GM12878 (cell line): ENCODE measurements around the gene UBR2.

ENCODE experiments used
- CBFB ChIP-seq: IDR thresholded peaks from 2 replicates; pipeline ENCODE4 v1.6.1; 2016; ENCODE audit warnings: antibody characterized with exemption, low read depth
- CHD2 ChIP-seq: IDR thresholded peaks from 2 replicates; pipeline ENCODE4 v1.6.1; 2011; ENCODE audit warnings: low read depth, low read length, improper control_type of control experiment, borderline replicate concordance
- CTCF ChIP-seq, 3 experiments: IDR thresholded peaks in 2 of 3; conservative IDR thresholded peaks in 1 of 3; 2 replicates each; pipeline ENCODE4 v1.5.1; 2011; ENCODE audit warnings: low read depth in 3 of 3, low read length in 3 of 3, mild to moderate bottlenecking in 3 of 3, control low read depth in 2 of 3, moderate library complexity in 2 of 3, inconsistent platforms in 1 of 3, mixed read lengths in 1 of 3; ENCODE audit not compliant: control insufficient read depth in 2 of 3, insufficient read depth in 1 of 3; ENCODE audit errors: extremely low read depth in 1 of 3
- EP300 ChIP-seq, 2 experiments: fragments of 150-350 bp in 1 of 2; IDR thresholded peaks; 2 replicates each; pipeline ENCODE4 v1.6.1; 2011 to 2012; ENCODE audit warnings: low read depth in 2 of 2, low read length in 2 of 2, borderline replicate concordance in 1 of 2, improper control_type of control experiment in 1 of 2, inconsistent platforms in 1 of 2; ENCODE audit not compliant: control insufficient read depth in 1 of 2
- FOS ChIP-seq: IDR thresholded peaks from 3 replicates; pipeline ENCODE4 v1.6.1; 2011; ENCODE audit warnings: borderline replicate concordance; ENCODE audit not compliant: insufficient read length; ENCODE audit errors: extremely low read depth
- MTA3 ChIP-seq: IDR thresholded peaks from 2 replicates; pipeline ENCODE4 v1.6.1; 2012; ENCODE audit warnings: low read length, inconsistent platforms, borderline replicate concordance
- POLR2A ChIP-seq: IDR thresholded peaks from 2 replicates; pipeline ENCODE4 v1.6.1; 2011; ENCODE audit warnings: low read depth, mild to moderate bottlenecking, low read length
- REST ChIP-seq: IDR thresholded peaks from 2 replicates; pipeline ENCODE4 v1.6.1; 2012; ENCODE audit warnings: mild to moderate bottlenecking, low read depth, low read length
- RUNX3 ChIP-seq: IDR thresholded peaks from 2 replicates; pipeline ENCODE4 v1.6.1; 2012; ENCODE audit warnings: low read length, inconsistent platforms
- TAF1 ChIP-seq: IDR thresholded peaks from 2 replicates; pipeline ENCODE4 v1.6.1; 2011; ENCODE audit warnings: mild to moderate bottlenecking, low read depth, low read length, borderline replicate concordance
- USF2 ChIP-seq: IDR thresholded peaks from 2 replicates; pipeline ENCODE4 v1.6.1; 2011; ENCODE audit warnings: low read depth, low read length, improper control_type of control experiment, borderline replicate concordance
- ZNF217 ChIP-seq: fragments of 450-650 bp; IDR thresholded peaks from 2 replicates; pipeline ENCODE4 v1.6.1; 2017; ENCODE audit warnings: antibody characterized with exemption, mild to moderate bottlenecking
- TF ChIP-seq, protein P1 (sequence below): fragments of 450-650 bp; formaldehyde crosslinking; IDR thresholded peaks from 2 replicates; pipeline ENCODE4 v1.4.0; 2020; ENCODE audit warnings: mild to moderate bottlenecking, moderate library complexity

GRCh38 chr6:42556462-42556861 lies 7.4 kb upstream of the UBR2 start:
- TF ChIP-seq RUNX3 (no peak), MTA3 (no peak), POLR2A (no peak), TAF1 (no peak), CTCF (IDR thresholded peaks at IDR 0.05 in 2 of 3, conservative IDR thresholded peaks at IDR 0.05 in 1 of 3; ENCODE audit: control insufficient read depth in 2 of 3, extremely low read depth in 1 of 3, insufficient read depth in 1 of 3, low read depth in 3 of 3, low read length in 3 of 3) (no peak), EP300 (IDR thresholded peaks at IDR 0.05; ENCODE audit: borderline replicate concordance in 1 of 2, control insufficient read depth in 1 of 2, low read depth in 2 of 2, low read length in 2 of 2) (no peak), CBFB (no peak), REST (no peak), USF2 (no peak), CHD2 (no peak), FOS (no peak), ZNF217 (no peak)
- TF ChIP-seq, protein P1, sequence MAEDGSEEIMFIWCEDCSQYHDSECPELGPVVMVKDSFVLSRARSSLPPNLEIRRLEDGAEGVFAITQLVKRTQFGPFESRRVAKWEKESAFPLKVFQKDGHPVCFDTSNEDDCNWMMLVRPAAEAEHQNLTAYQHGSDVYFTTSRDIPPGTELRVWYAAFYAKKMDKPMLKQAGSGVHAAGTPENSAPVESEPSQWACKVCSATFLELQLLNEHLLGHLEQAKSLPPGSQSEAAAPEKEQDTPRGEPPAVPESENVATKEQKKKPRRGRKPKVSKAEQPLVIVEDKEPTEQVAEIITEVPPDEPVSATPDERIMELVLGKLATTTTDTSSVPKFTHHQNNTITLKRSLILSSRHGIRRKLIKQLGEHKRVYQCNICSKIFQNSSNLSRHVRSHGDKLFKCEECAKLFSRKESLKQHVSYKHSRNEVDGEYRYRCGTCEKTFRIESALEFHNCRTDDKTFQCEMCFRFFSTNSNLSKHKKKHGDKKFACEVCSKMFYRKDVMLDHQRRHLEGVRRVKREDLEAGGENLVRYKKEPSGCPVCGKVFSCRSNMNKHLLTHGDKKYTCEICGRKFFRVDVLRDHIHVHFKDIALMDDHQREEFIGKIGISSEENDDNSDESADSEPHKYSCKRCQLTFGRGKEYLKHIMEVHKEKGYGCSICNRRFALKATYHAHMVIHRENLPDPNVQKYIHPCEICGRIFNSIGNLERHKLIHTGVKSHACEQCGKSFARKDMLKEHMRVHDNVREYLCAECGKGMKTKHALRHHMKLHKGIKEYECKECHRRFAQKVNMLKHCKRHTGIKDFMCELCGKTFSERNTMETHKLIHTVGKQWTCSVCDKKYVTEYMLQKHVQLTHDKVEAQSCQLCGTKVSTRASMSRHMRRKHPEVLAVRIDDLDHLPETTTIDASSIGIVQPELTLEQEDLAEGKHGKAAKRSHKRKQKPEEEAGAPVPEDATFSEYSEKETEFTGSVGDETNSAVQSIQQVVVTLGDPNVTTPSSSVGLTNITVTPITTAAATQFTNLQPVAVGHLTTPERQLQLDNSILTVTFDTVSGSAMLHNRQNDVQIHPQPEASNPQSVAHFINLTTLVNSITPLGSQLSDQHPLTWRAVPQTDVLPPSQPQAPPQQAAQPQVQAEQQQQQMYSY (CRISPR knock-in tag): no peak
